GM12878 (cell line): ENCODE data around the gene TIPARP. TPM values are rescaled to one million over a fixed set of nuclear protein-coding genes. Genes with fewer than 3 reads are reported as not detected.

ENCODE experiments used
- ATAC-seq: fragments of 200-7000 bp; cut with Tn5 transposase; 3 replicates; pipeline ENCODE4 v1.9.1; 2020; ENCODE audit warnings: mild to moderate bottlenecking, moderate library complexity
- BruUV-seq: library from RNA; stranded (reverse); fragments of 400-500 nt; replicated peaks from 2 replicates; lab custom pipeline; 2021; lab: Mats Ljungman, UMichigan
- CTCF ChIA-PET: fragments of 300-600 bp; sonication (Branson Sonifier 250); formaldehyde crosslinking; extraction: SDS; loops from one replicate; lab custom pipeline; 2021; ENCODE audit warnings: inconsistent platforms; lab: Yijun Ruan, JAX
- POLR2A ChIA-PET: fragments of 350-600 bp; formaldehyde crosslinking; extraction: SDS; loops from one replicate; lab custom pipeline; 2021; ENCODE audit warnings: inconsistent platforms; lab: Charles Lee
- RAD21 ChIA-PET: fragments of 300-600 bp; sonication (Branson Sonifier 250); formaldehyde crosslinking; loops from one replicate; lab custom pipeline; 2023; ENCODE audit warnings: antibody characterized with exemption; ENCODE audit not compliant: unreplicated experiment; lab: Charles Lee
- SMC1A ChIA-PET: fragments of 300-600 bp; sonication (Branson Sonifier 250); formaldehyde crosslinking; loops from one replicate; lab custom pipeline; 2023; ENCODE audit not compliant: unreplicated experiment, uncharacterized antibody; lab: Charles Lee
- DNase-seq: peaks from one replicate; pipeline ENCODE4 v3.0.0-alpha.2; 2011; ENCODE audit warnings: low read depth, low spot score
- FAIRE-seq: peaks from 3 replicates; lab custom pipeline; 2011; peaks lifted over from hg19 to GRCh38; lab: Jason Lieb, UNC
- H2AFZ ChIP-seq: 2 replicates; pipeline ENCODE4 v1.6.0; 2011; ENCODE audit warnings: low read depth, low read length, control low read depth; ENCODE audit not compliant: control insufficient read depth
- H3K27ac ChIP-seq: 2 replicates; pipeline ENCODE4 v1.5.1; 2011; ENCODE audit warnings: control low read depth; ENCODE audit not compliant: control insufficient read depth, insufficient read depth
- H3K27me3 ChIP-seq, 2 experiments: replicated peaks in 1 of 2; 2 replicates each; pipeline versions ENCODE4 v1.6.0 to v1.6.1; 2011; ENCODE audit warnings: low read length in 1 of 2; ENCODE audit not compliant: control insufficient read depth in 2 of 2, insufficient read depth in 2 of 2
- H3K36me3 ChIP-seq, 2 experiments: 2 replicates each; pipeline ENCODE4 v1.5.1; 2011; ENCODE audit warnings: low read length in 1 of 2; ENCODE audit not compliant: control insufficient read depth in 2 of 2, insufficient read depth in 2 of 2
- H3K4me1 ChIP-seq: 2 replicates; pipeline ENCODE4 v1.6.1; 2011; ENCODE audit warnings: mild to moderate bottlenecking, low read length, moderate library complexity, mixed read lengths; ENCODE audit not compliant: control insufficient read depth, insufficient read depth
- H3K4me2 ChIP-seq: 2 replicates; pipeline ENCODE4 v1.6.0; 2011; ENCODE audit warnings: control low read depth; ENCODE audit not compliant: control insufficient read depth, insufficient read depth
- H3K4me3 ChIP-seq: fragments of 200-600 bp; sonication (generic); 2 replicates; pipeline ENCODE4 v1.5.1; 2016
- H3K79me2 ChIP-seq: 2 replicates; pipeline ENCODE4 v1.6.0; 2011; ENCODE audit warnings: low read length; ENCODE audit not compliant: control insufficient read depth, insufficient read depth
- H3K9ac ChIP-seq: 2 replicates; pipeline ENCODE4 v1.8.0; 2011; ENCODE audit warnings: low read length, control low read depth, mixed read lengths; ENCODE audit not compliant: control insufficient read depth, insufficient read depth
- H3K9me3 ChIP-seq: replicated peaks from 3 replicates; pipeline ENCODE4 v1.5.1; 2011; ENCODE audit warnings: mild to moderate bottlenecking, low read length; ENCODE audit not compliant: control insufficient read depth, insufficient read depth
- H4K20me1 ChIP-seq: 2 replicates; pipeline ENCODE4 v1.6.0; 2011; ENCODE audit not compliant: control insufficient read depth, insufficient read depth
- BACH1 ChIP-seq: fragments of 450-650 bp; IDR thresholded peaks from 2 replicates; pipeline ENCODE4 v1.6.1; 2017; ENCODE audit warnings: mild to moderate bottlenecking, borderline replicate concordance
- CBFB ChIP-seq: IDR thresholded peaks from 2 replicates; pipeline ENCODE4 v1.6.1; 2016; ENCODE audit warnings: antibody characterized with exemption, low read depth
- CREM ChIP-seq: IDR thresholded peaks from 2 replicates; pipeline ENCODE4 v1.6.1; 2014; ENCODE audit warnings: antibody characterized with exemption, low read depth
- E2F8 ChIP-seq: fragments of 450-650 bp; IDR thresholded peaks from 2 replicates; pipeline ENCODE4 v1.6.1; 2018; ENCODE audit warnings: mild to moderate bottlenecking, low read depth, moderate library complexity; ENCODE audit not compliant: partially characterized antibody
- EED ChIP-seq: sonication (generic); IDR thresholded peaks from 2 replicates; pipeline ENCODE4 v1.6.1; 2016; ENCODE audit warnings: antibody characterized with exemption, low read depth
- FOXK2 ChIP-seq: fragments of 450-650 bp; IDR thresholded peaks from 2 replicates; pipeline ENCODE4 v1.6.1; 2017; ENCODE audit warnings: mild to moderate bottlenecking, moderate library complexity
- FOXM1 ChIP-seq: IDR thresholded peaks from 2 replicates; pipeline ENCODE4 v1.6.1; 2012; ENCODE audit warnings: low read depth, mild to moderate bottlenecking, inconsistent platforms, low read length, moderate library complexity
- LARP7 ChIP-seq: fragments of 450-650 bp; IDR thresholded peaks from 2 replicates; pipeline ENCODE4 v1.6.1; 2017; ENCODE audit warnings: mild to moderate bottlenecking
- MYB ChIP-seq: fragments of 150-350 bp; IDR thresholded peaks from 2 replicates; pipeline ENCODE4 v1.6.1; 2014; ENCODE audit warnings: mild to moderate bottlenecking, low read depth, low read length, borderline replicate concordance
- NFYA ChIP-seq: IDR thresholded peaks from 2 replicates; pipeline ENCODE4 v1.6.1; 2011; ENCODE audit warnings: low read depth, mild to moderate bottlenecking, low read length, improper control_type of control experiment, borderline replicate concordance
- NR2F1 ChIP-seq: fragments of 450-650 bp; conservative IDR thresholded peaks from 2 replicates; pipeline ENCODE4 v1.6.1; 2017; ENCODE audit warnings: mild to moderate bottlenecking
- POLR2AphosphoS2 ChIP-seq: IDR thresholded peaks from 2 replicates; pipeline ENCODE4 v1.6.1; 2011; ENCODE audit warnings: low read depth, mild to moderate bottlenecking, low read length, improper control_type of control experiment, moderate library complexity
- SREBF1 ChIP-seq: IDR thresholded peaks from 2 replicates; pipeline ENCODE4 v1.6.1; 2012; ENCODE audit warnings: mild to moderate bottlenecking, low read length
- STAT1 ChIP-seq: fragments of 450-650 bp; conservative IDR thresholded peaks from 2 replicates; pipeline ENCODE4 v1.6.1; 2014; ENCODE audit warnings: antibody characterized with exemption, mild to moderate bottlenecking
- STAT3 ChIP-seq: IDR thresholded peaks from 2 replicates; pipeline ENCODE4 v1.6.1; 2011; ENCODE audit warnings: low read depth, low read length, improper control_type of control experiment
- ZNF622 ChIP-seq: fragments of 450-650 bp; IDR thresholded peaks from 2 replicates; pipeline ENCODE4 v1.6.1; 2017; ENCODE audit warnings: mild to moderate bottlenecking, inconsistent platforms
- WGBS: methylation state at CpG from one replicate; pipeline ENCODE4 v1.1.6; 2016; ENCODE audit warnings: low lambda C conversion rate; ENCODE audit not compliant: insufficient replicate concordance, insufficient coverage; ENCODE audit errors: missing lambda C conversion rate; 5-methylcytosine and 5-hydroxymethylcytosine counted together
- in situ Hi-C: fragments of 300-500 bp; cut with MboI; formaldehyde crosslinking; loops from 9 replicates; pipeline ENCODE4 v1.14.3; 2018; ENCODE audit warnings: mixed read lengths
- intact Hi-C: fragments of 100-400 bp; cut with micrococcal nuclease; formaldehyde crosslinking; loops from one replicate; pipeline ENCODE4 v1.14.2; 2022; ENCODE audit not compliant: unreplicated experiment
- polyA plus RNA-seq, 11 experiments: library from polyadenylated mRNA; depleted of rRNA in 4 of 11; unstranded in 6 of 11; stranded (reverse) in 5 of 11; fragments of >200 nt; fragmentation: Nextera tagmentation in 4 of 11; fragmentation: Illumina TruSeq in 1 of 11; extraction: Ambion mirVana in 4 of 11; extraction: Trizol in 1 of 11; gene quantifications; 1 replicate in 1 of 11; 2 replicates in 10 of 11; pipeline versions ENCODE4 v1.2.1 to v1.2.3, GENCODE V29; 2011 to 2016; ENCODE audit warnings: inconsistent platforms in 2 of 11, missing spikeins in 2 of 11, low read depth in 1 of 11
- total RNA-seq, 4 experiments: library from RNA; depleted of rRNA in 3 of 4; stranded (reverse); fragments of >200 nt in 3 of 4; fragmentation: Illumina TruSeq in 1 of 4; extraction: Trizol in 1 of 4; gene quantifications; 2 replicates each; pipeline versions ENCODE4 v1.2.1 to v1.2.3, GENCODE V29; 2013 to 2021

The TIPARP gene
- total and polyA plus RNA-seq, 10 of the 15 experiments (the other 5 are each of a cell fraction or from before 2014, with no cell fraction given): 3.2 to 21.5 (median 12.0) TPM

- DNase-seq (no peak), ATAC-seq (no peak), FAIRE-seq (no peak)
- Histone ChIP-seq H3K79me2 (no peaks in the 10 kb centered on the region), H3K4me2 (no peak overlapping the region), H2AFZ (no peak overlapping the region), H3K27ac (no peak overlapping the region), H3K36me3 (no peaks in the 10 kb centered on the region), H3K9me3 (no peaks in the 10 kb centered on the region), H3K4me1 (no peaks in the 10 kb centered on the region), H3K27me3 (no peaks in the 10 kb centered on the region), H3K9ac (no peak overlapping the region)
- SMC1A ChIA-PET: interaction anchor here (2.8 kb wide), 1 partner anchor 9 kb away, joined by 7 read pairs; no protein-coding TSS in a partner anchor
- no TSS peak for BruUV-seq
- RAD21 ChIA-PET: no interaction called here
- POLR2A ChIA-PET: no interaction called here
- intact Hi-C loops: no loop called here
- TF ChIP-seq CREM (no peak), SREBF1 (no peak), E2F8 (no peak), BACH1 (no peak), MYB (no peak)
- TF ChIP-seq, all 136 proteins: peak for 0
- CTCF ChIA-PET: interaction anchor here (1.1 kb wide), 1 partner anchor 208 kb away, joined by 3 read pairs; no protein-coding TSS in a partner anchor
- Histone ChIP-seq H3K4me3 (no peak overlapping the region), H4K20me1 (no peaks in the 10 kb centered on the region)
- in situ Hi-C loops: no loop called here
Observed at GRCh38 chr3:156731813-156732212, 57.4 kb downstream of the TIPARP start.

GRCh38 chr3:156732261-156732660, 57.9 kb downstream of the TIPARP start:
- Histone ChIP-seq H3K4me2 (no peak overlapping the region), H3K4me3 (no peak overlapping the region), H3K9me3 (no peaks in the 10 kb centered on the region), H2AFZ (no peak overlapping the region), H3K27me3 (no peaks in the 10 kb centered on the region), H3K36me3 (no peaks in the 10 kb centered on the region), H3K4me1 (no peaks in the 10 kb centered on the region), H3K79me2 (no peaks in the 10 kb centered on the region), H3K9ac (no peak overlapping the region), H3K27ac (no peak overlapping the region), H4K20me1 (no peaks in the 10 kb centered on the region)
- ChIA-PET POLR2A (no interaction called here), SMC1A (interaction anchor here (1.5 to 2.8 kb wide), 2 partner anchors 10 to 26 kb away, joined by 3 to 7 read pairs; no protein-coding TSS in a partner anchor), RAD21 (no interaction called here), CTCF (no interaction called here)
- FAIRE-seq: no peak
- ATAC-seq: no peak
- 62% methylated on average over 6 of the region's 6 CpGs for WGBS
- DNase-seq: no peak
- intact Hi-C loops: no loop called here
- no TSS peak for BruUV-seq
- in situ Hi-C loops: no loop called here
- TF ChIP-seq CBFB (no peak), NR2F1 (no peak), NFYA (no peak), FOXK2 (no peak), FOXM1 (no peak), EED (no peak), POLR2AphosphoS2 (no peak), LARP7 (no peak), STAT3 (no peak), STAT1 (no peak), ZNF622 (no peak)
